HepG2 (cell line): ENCODE measurements around the gene HNF1B. TPM values are rescaled to one million over a fixed set of nuclear protein-coding genes. Genes with fewer than 3 reads are reported as not detected.

Experiments used
- FOXA3 ChIP-seq: IDR thresholded peaks from 2 replicates; pipeline ENCODE4 v1.6.1; 2016; ENCODE audit warnings: missing genetic modification reagents, missing compliant biosample characterization
- HDAC2 ChIP-seq: sonication (generic); formaldehyde crosslinking; IDR thresholded peaks from 2 replicates; pipeline ENCODE4 v1.4.0; 2020; ENCODE audit warnings: missing genetic modification reagents
- HNF4A ChIP-seq: sonication (generic); formaldehyde crosslinking; IDR thresholded peaks from 2 replicates; pipeline ENCODE4 v1.4.0; 2020; ENCODE audit warnings: missing genetic modification reagents
- HNF4G ChIP-seq, 2 experiments: sonication (generic) in 1 of 2; formaldehyde crosslinking in 1 of 2; IDR thresholded peaks; 2 replicates each; pipeline versions ENCODE4 v1.4.0 to v1.6.1; 2011 to 2020; ENCODE audit warnings: borderline replicate concordance in 2 of 2, low read depth in 2 of 2, mild to moderate bottlenecking in 2 of 2, low read length in 1 of 2, missing genetic modification reagents in 1 of 2, moderate library complexity in 1 of 2
- HNRNPLL ChIP-seq: fragments of 200-400 bp; formaldehyde crosslinking; IDR thresholded peaks from 2 replicates; pipeline ENCODE4 v1.6.1; 2017; ENCODE audit warnings: mild to moderate bottlenecking, low read depth, low read length; ENCODE audit not compliant: poor library complexity, severe bottlenecking
- KDM5B ChIP-seq: sonication (generic); formaldehyde crosslinking; IDR thresholded peaks from 2 replicates; pipeline ENCODE4 v1.4.0; 2020; ENCODE audit warnings: missing genetic modification reagents, mild to moderate bottlenecking, borderline replicate concordance
- KLF16 ChIP-seq, 2 experiments: sonication (generic) in 1 of 2; formaldehyde crosslinking in 1 of 2; IDR thresholded peaks; 2 replicates each; pipeline versions ENCODE4 v1.6.1 to v1.8.0; 2016 to 2023; ENCODE audit warnings: missing genetic modification reagents in 2 of 2, missing compliant biosample characterization in 1 of 2
- MTF1 ChIP-seq: sonication (generic); formaldehyde crosslinking; IDR thresholded peaks from 2 replicates; pipeline ENCODE4 v1.5.0; 2020; ENCODE audit warnings: missing genetic modification reagents
- NAIF1 ChIP-seq: sonication (generic); formaldehyde crosslinking; IDR thresholded peaks from 2 replicates; pipeline ENCODE4 v1.5.0; 2020; ENCODE audit warnings: mild to moderate bottlenecking, missing genetic modification reagents, borderline replicate concordance
- NR3C1 ChIP-seq: sonication (generic); formaldehyde crosslinking; IDR thresholded peaks from 2 replicates; pipeline ENCODE4 v1.4.0; 2020; ENCODE audit warnings: missing genetic modification reagents
- SNAI1 ChIP-seq: sonication (generic); formaldehyde crosslinking; IDR thresholded peaks from 2 replicates; pipeline ENCODE4 v1.5.0; 2020; ENCODE audit warnings: mild to moderate bottlenecking, missing genetic modification reagents, borderline replicate concordance
- SRY ChIP-seq: sonication (generic); formaldehyde crosslinking; IDR thresholded peaks from 2 replicates; pipeline ENCODE4 v1.8.0; 2022; ENCODE audit warnings: mild to moderate bottlenecking, missing genetic modification reagents
- ZFP82 ChIP-seq: sonication (generic); formaldehyde crosslinking; IDR thresholded peaks from 2 replicates; pipeline ENCODE4 v1.5.1; 2020; ENCODE audit warnings: mild to moderate bottlenecking, missing genetic modification reagents, borderline replicate concordance
- ZIK1 ChIP-seq: sonication (generic); formaldehyde crosslinking; IDR thresholded peaks from 2 replicates; pipeline ENCODE4 v1.5.0; 2020; ENCODE audit warnings: mild to moderate bottlenecking, low read depth, missing genetic modification reagents, borderline replicate concordance
- ZKSCAN5 ChIP-seq: sonication (generic); formaldehyde crosslinking; IDR thresholded peaks from 2 replicates; pipeline ENCODE4 v1.5.1; 2020; ENCODE audit warnings: mild to moderate bottlenecking, missing genetic modification reagents
- ZNF333 ChIP-seq: sonication (generic); formaldehyde crosslinking; IDR thresholded peaks from 2 replicates; pipeline ENCODE4 v1.4.0; 2020; ENCODE audit warnings: mild to moderate bottlenecking, missing genetic modification reagents, borderline replicate concordance
- ZNF556 ChIP-seq: sonication (generic); formaldehyde crosslinking; IDR thresholded peaks from 2 replicates; pipeline ENCODE4 v1.4.0; 2020; ENCODE audit warnings: mild to moderate bottlenecking, missing genetic modification reagents, borderline replicate concordance
- ZNF703 ChIP-seq: sonication (generic); formaldehyde crosslinking; IDR thresholded peaks from 2 replicates; pipeline ENCODE4 v1.5.1; 2020; ENCODE audit warnings: missing genetic modification reagents, mild to moderate bottlenecking, moderate library complexity, borderline replicate concordance
- polyA plus RNA-seq, 8 experiments: library from polyadenylated mRNA; depleted of rRNA in 3 of 8; stranded (reverse) in 7 of 8; unstranded in 1 of 8; fragments of >200 nt; fragmentation: Illumina TruSeq in 4 of 8; extraction: Trizol in 4 of 8; gene quantifications; 2 replicates each; pipeline versions ENCODE4 v1.2.1 to v1.2.3, GENCODE V29; 2011 to 2016; ENCODE audit warnings: low read depth in 4 of 8, missing spikeins in 1 of 8, mixed read lengths in 1 of 8; ENCODE audit not compliant: insufficient read depth in 1 of 8
- total RNA-seq, 5 experiments: library from RNA; depleted of rRNA; stranded (reverse); fragments of >200 nt; fragmentation: Illumina TruSeq; extraction: Trizol; gene quantifications; 2 replicates each; pipeline ENCODE4 v1.2.3, GENCODE V29; 2016; ENCODE audit warnings: low read depth in 1 of 5
- TF ChIP-seq, protein P1 (sequence below): sonication (generic); formaldehyde crosslinking; IDR thresholded peaks from 2 replicates; pipeline ENCODE4 v1.8.0; 2022; ENCODE audit warnings: mild to moderate bottlenecking, missing genetic modification reagents, borderline replicate concordance
- TF ChIP-seq, protein P2 (sequence below): IDR thresholded peaks from 2 replicates; pipeline ENCODE4 v1.6.1; 2012; ENCODE audit warnings: inconsistent platforms
- TF ChIP-seq, protein P3 (sequence below): sonication (generic); formaldehyde crosslinking; IDR thresholded peaks from 2 replicates; pipeline ENCODE4 v1.4.0; 2020; ENCODE audit warnings: missing genetic modification reagents
- TF ChIP-seq, protein P4 (sequence below): IDR thresholded peaks from 2 replicates; pipeline ENCODE4 v1.6.1; 2018; ENCODE audit warnings: missing genetic modification reagents, mild to moderate bottlenecking, missing compliant biosample characterization

HNF1B gene
- total and polyA plus RNA-seq, 2 of the 13 experiments (the other 11 are each of a cell fraction or from before 2014, with no cell fraction given), result 1.9 to 5.3 TPM

DNA sequence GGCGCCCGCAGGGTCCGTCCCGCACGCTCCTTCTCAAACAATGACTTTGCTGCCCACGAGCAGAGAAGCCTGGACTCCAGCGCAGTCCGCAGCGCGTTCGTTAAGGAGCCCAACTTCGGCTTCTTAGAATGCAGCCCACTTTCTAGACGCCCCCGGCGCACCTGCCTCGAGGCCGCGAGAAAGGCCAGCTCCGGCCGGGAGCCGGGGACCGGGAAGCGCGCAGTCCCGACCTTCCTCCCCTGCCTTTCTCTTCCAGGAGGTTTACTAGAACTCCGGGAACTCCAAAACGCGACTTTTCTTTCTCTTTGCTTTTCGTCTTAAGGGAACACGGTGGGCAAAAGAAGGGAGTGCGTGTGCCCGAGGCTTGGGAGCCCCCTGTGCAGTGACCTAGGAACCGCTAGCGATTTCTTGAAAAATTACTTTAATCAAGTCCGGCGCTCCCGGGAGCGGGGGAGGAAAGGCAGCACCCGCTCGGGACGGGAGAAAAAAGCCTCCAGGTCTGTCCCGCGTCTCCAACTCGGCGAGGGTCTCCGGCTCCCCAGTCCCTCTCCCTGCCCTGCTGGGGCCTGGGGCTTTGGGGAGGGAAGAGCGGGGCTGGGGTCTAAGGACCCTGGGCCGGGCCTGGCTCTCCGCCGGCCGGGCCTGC lies 2.6 kb downstream of the HNF1B start (continued):
- TF ChIP-seq HNF4G (IDR thresholded peaks at IDR 0.05; ENCODE audit: borderline replicate concordance, low read depth, low read length), result no peak
- no peak for TF ChIP-seq HNF4G (CRISPR knock-in tag; IDR thresholded peaks at IDR 0.05; ENCODE audit: borderline replicate concordance, low read depth)
- TF ChIP-seq, protein P1, sequence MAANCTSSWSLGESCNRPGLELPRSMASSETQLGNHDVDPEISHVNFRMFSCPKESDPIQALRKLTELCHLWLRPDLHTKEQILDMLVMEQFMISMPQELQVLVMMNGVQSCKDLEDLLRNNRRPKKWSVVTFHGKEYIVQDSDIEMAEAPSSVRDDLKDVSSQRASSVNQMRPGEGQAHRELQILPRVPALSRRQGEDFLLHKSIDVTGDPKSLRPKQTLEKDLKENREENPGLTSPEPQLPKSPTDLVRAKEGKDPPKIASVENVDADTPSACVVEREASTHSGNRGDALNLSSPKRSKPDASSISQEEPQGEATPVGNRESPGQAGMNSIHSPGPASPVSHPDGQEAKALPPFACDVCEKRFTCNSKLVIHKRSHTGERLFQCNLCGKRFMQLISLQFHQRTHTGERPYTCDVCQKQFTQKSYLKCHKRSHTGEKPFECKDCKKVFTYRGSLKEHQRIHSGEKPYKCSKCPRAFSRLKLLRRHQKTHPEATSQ, result no peak
- no peak for TF ChIP-seq SRY
- 0 out of 2 replicates have a peak, but pooled peaks have one; percentile 15 for TF ChIP-seq HDAC2 (CRISPR knock-in tag)
- no peak for TF ChIP-seq ZNF703
- peak; percentile 79; the same call in 1 of the 2 replicates for TF ChIP-seq SNAI1
- TF ChIP-seq ZNF556 (CRISPR knock-in tag), result peak; percentile 19; the same call in 1 of the 2 replicates
- TF ChIP-seq, protein P2, sequence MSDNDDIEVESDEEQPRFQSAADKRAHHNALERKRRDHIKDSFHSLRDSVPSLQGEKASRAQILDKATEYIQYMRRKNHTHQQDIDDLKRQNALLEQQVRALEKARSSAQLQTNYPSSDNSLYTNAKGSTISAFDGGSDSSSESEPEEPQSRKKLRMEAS, result peak; percentile 38; the same call in 1 of the 2 replicates
- TF ChIP-seq HNF4A, result no peak
- no peak for TF ChIP-seq ZNF333 (CRISPR knock-in tag)
- TF ChIP-seq, protein P3, sequence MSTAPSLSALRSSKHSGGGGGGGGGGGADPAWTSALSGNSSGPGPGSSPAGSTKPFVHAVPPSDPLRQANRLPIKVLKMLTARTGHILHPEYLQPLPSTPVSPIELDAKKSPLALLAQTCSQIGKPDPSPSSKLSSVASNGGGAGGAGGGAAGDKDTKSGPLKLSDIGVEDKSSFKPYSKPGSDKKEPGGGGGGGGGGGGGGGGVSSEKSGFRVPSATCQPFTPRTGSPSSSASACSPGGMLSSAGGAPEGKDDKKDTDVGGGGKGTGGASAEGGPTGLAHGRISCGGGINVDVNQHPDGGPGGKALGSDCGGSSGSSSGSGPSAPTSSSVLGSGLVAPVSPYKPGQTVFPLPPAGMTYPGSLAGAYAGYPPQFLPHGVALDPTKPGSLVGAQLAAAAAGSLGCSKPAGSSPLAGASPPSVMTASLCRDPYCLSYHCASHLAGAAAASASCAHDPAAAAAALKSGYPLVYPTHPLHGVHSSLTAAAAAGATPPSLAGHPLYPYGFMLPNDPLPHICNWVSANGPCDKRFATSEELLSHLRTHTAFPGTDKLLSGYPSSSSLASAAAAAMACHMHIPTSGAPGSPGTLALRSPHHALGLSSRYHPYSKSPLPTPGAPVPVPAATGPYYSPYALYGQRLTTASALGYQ (CRISPR knock-in tag), result no peak
- no peak for TF ChIP-seq FOXA3
- peak; percentile 48 for TF ChIP-seq HNRNPLL
- TF ChIP-seq ZIK1 (CRISPR knock-in tag), result no peak
- TF ChIP-seq ZKSCAN5 (CRISPR knock-in tag), result no peak
- peak; percentile 54; the same call in 1 of the 2 replicates for TF ChIP-seq KDM5B (CRISPR knock-in tag)
- TF ChIP-seq, protein P4, sequence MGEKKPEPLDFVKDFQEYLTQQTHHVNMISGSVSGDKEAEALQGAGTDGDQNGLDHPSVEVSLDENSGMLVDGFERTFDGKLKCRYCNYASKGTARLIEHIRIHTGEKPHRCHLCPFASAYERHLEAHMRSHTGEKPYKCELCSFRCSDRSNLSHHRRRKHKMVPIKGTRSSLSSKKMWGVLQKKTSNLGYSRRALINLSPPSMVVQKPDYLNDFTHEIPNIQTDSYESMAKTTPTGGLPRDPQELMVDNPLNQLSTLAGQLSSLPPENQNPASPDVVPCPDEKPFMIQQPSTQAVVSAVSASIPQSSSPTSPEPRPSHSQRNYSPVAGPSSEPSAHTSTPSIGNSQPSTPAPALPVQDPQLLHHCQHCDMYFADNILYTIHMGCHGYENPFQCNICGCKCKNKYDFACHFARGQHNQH (CRISPR knock-in tag), result no peak
- TF ChIP-seq NAIF1, result no peak
- TF ChIP-seq NR3C1 (CRISPR knock-in tag), result no peak
- TF ChIP-seq MTF1, result no peak
- 0 out of 4 replicates have a peak, but pooled peaks of 1 of the 2 experiments have one; percentile 16 for TF ChIP-seq KLF16 (CRISPR knock-in tag; IDR thresholded peaks at IDR 0.05)
- 0 out of 2 replicates have a peak, but pooled peaks have one; percentile 45 for TF ChIP-seq ZFP82
